Purkinje cell (primary cell): ENCODE results near the gene NPFFR1. TPM values are rescaled to one million over a fixed set of nuclear protein-coding genes. Genes with fewer than 3 reads are reported as not detected.

Experiments
- polyA plus RNA-seq: library from polyadenylated mRNA; unstranded; fragments of >200 nt; fragmentation: Nextera tagmentation; gene quantifications from 2 replicates; pipeline ENCODE4 v1.2.1, GENCODE V29; 2014

The NPFFR1 gene
- polyA plus RNA-seq = 0.13 and 0.71 TPM in 2 replicates

GRCh38 chr10:70283445-70284399, at the start of gene NPFFR1:
TSS of gene NPFFR1 (minus strand) at chr10:70284004. CDS start at chr10:70283676, 328 bp downstream.

GRCh38 chr10:70233109-70233938, 50.5 kb downstream of the NPFFR1 start, which contains the start of gene PPA1:
TSS of gene PPA1 (minus strand) at chr10:70233429. CDS start at chr10:70233327, 102 bp downstream.

Other genes with a start within 250 kb of the NPFFR1 start
- 1.3 and 1.8 TPM in 2 replicates for gene MACROH2A2, start 231.2 kb downstream of the NPFFR1 start, polyA plus RNA-seq
- 0.91 and 1.5 TPM in 2 replicates for gene AIFM2, start 151.2 kb downstream of the NPFFR1 start, polyA plus RNA-seq
- 1.9 and 2.1 TPM in 2 replicates for gene TYSND1, start 137.3 kb downstream of the NPFFR1 start, polyA plus RNA-seq
- 146 and 196 TPM in 2 replicates for gene SAR1A, start 113.5 kb downstream of the NPFFR1 start, polyA plus RNA-seq
- gene PPA1, start 50.6 kb downstream of the NPFFR1 start, polyA plus RNA-seq = 305 and 356 TPM in 2 replicates
- gene LRRC20, start 98.6 kb upstream of the NPFFR1 start, polyA plus RNA-seq = 0.21 and 1.9 TPM in 2 replicates
- gene EIF4EBP2, start 120.1 kb upstream of the NPFFR1 start, polyA plus RNA-seq = 6.7 and 7.3 TPM in 2 replicates
- 0.99 TPM in 1 of 2 replicates, not detected in the other for gene NODAL, start 157.7 kb upstream of the NPFFR1 start, polyA plus RNA-seq
- gene PALD1, start 194.8 kb upstream of the NPFFR1 start, polyA plus RNA-seq = not detected in 2 replicates